ENCODE data around the gene CC2D1A. TPM values are rescaled to one million over a fixed set of nuclear protein-coding genes. Genes with fewer than 3 reads are reported as not detected.

CC2D1A gene
- total RNA-seq, 4 donors from 2014 or later: 29.3 to 36.4 (median 31.3) TPM

- Histone ChIP-seq H3K4me1 (peaks cover 14% of the 10 kb centered on the region in 2 donors), H3K36me3 (peaks cover 0 to 8% of the 10 kb centered on the region in 2 donors), H3K9me3 (no peaks in the 10 kb centered on the region), H3K27me3 (no peaks in the 10 kb centered on the region), H3K27ac (no peak overlapping the region), H3K4me3 (replicated peaks in 1 of 3) (peak overlapping the region in 2 of 3 donors; percentile 33 to 91)
- DNase-seq: no peak
- TF ChIP-seq, protein P1, sequence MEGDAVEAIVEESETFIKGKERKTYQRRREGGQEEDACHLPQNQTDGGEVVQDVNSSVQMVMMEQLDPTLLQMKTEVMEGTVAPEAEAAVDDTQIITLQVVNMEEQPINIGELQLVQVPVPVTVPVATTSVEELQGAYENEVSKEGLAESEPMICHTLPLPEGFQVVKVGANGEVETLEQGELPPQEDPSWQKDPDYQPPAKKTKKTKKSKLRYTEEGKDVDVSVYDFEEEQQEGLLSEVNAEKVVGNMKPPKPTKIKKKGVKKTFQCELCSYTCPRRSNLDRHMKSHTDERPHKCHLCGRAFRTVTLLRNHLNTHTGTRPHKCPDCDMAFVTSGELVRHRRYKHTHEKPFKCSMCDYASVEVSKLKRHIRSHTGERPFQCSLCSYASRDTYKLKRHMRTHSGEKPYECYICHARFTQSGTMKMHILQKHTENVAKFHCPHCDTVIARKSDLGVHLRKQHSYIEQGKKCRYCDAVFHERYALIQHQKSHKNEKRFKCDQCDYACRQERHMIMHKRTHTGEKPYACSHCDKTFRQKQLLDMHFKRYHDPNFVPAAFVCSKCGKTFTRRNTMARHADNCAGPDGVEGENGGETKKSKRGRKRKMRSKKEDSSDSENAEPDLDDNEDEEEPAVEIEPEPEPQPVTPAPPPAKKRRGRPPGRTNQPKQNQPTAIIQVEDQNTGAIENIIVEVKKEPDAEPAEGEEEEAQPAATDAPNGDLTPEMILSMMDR (IDR thresholded peaks at IDR 0.05): no peak
- no peak for TF ChIP-seq POLR2A (IDR thresholded peaks at IDR 0.05)
- intact Hi-C loops (cut with DNase I): no loop called here
- WGBS, 2 donors: 94 to 97% methylated on average over 5 of the region's 5 CpGs
These were observed 909 bp downstream of the CC2D1A start for GRCh38 chr19:13906910-13907309.

DNA sequence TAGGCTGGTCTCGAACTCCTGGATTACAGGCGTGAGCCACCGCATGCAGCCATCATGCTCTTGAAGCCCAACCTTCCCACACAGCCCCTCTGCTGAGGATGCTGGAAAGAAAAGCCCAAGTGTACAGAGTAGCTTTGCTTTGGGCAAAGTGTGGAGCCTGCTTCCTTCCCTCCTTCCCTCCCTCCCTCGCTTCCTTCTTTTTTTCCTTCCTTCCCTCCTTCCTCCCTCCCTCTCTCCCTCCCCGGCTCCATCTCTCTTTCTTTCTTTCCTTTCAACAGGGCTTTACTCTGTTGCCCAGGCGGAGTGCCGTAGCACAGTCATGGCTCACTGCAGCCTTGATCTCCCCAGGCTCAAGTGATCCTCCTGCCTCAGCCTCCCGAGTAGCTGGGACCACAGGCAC is 2.7 kb downstream of the CC2D1A start:
- TF ChIP-seq POLR2A (IDR thresholded peaks at IDR 0.05): no peak
- TF ChIP-seq, protein P1 (IDR thresholded peaks at IDR 0.05): no peak
- no peaks in the 10 kb centered on the region for H3K9me3 ChIP-seq
- peaks cover 15 to 23% of the 10 kb centered on the region in 2 donors for H3K36me3 ChIP-seq
- H3K4me3 ChIP-seq (replicated peaks in 1 of 3): no peak overlapping the region
- intact Hi-C loops (cut with DNase I): no loop called here
- no peak overlapping the region for H3K27ac ChIP-seq
- 92 to 94% methylated on average over 8 of the region's 8 CpGs for WGBS, 2 donors
- DNase-seq: no peak
- H3K27me3 ChIP-seq: no peaks in the 10 kb centered on the region
- H3K4me1 ChIP-seq: peaks cover 14% of the 10 kb centered on the region in 2 donors

DNA sequence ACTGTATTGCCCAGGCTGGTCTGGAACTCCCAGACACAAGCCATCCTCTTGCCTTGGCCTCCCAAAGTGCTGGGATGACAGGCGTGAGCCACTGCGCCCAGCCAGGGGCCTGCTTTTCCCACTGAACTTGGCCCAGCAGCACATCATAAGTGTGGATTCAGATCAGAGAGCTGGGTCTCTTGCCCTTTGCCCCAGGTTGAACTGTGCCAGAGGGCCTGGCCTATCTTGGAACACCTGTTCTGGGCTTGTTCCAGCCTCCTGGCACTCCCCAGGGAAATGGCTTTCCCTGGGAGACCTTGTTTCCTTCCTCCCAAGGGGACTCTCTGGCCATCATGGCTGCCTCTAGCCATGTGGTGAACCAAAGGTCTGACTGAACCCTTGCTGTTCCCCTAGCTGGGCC is 3.4 kb downstream of the CC2D1A start:
- no peak for DNase-seq
- intact Hi-C loops (cut with DNase I): no loop called here
- Histone ChIP-seq H3K36me3 (peaks cover 18 to 28% of the 10 kb centered on the region in 2 donors), H3K4me3 (replicated peaks in 1 of 3) (no peak overlapping the region), H3K9me3 (no peaks in the 10 kb centered on the region), H3K27ac (no peak overlapping the region), H3K4me1 (peaks cover 14% of the 10 kb centered on the region in 2 donors), H3K27me3 (no peaks in the 10 kb centered on the region)
- 100% methylated on average over 2 of the region's 2 CpGs for WGBS, 2 donors
- TF ChIP-seq, protein P1 (IDR thresholded peaks at IDR 0.05): no peak
- no peak for TF ChIP-seq POLR2A (IDR thresholded peaks at IDR 0.05)

DNA sequence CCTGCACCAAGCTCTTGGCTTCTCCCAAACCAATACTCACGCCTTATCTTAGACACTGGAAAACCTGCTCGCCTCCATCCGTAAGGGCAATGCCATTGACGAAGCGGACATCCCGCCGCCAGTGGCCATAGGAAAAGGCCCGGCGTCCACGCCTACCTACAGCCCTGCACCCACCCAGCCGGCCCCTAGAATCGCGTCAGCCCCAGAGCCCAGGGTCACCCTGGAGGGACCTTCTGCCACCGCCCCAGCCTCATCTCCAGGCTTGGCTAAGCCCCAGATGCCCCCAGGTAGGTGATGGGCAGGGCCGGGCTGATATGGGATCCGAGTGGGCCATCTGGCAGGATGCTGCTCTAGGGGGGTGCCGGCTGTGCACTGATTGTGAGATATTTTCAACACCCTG is 7.4 kb downstream of the CC2D1A start:
- Histone ChIP-seq H3K4me3 (replicated peaks in 1 of 3) (no peak overlapping the region), H3K27me3 (no peaks in the 10 kb centered on the region), H3K27ac (no peak overlapping the region), H3K9me3 (no peaks in the 10 kb centered on the region), H3K36me3 (peaks cover 37 to 49% of the 10 kb centered on the region in 2 donors), H3K4me1 (no peaks in the 10 kb centered on the region)
- intact Hi-C loops (cut with DNase I): no loop called here
- 96% methylated on average over 12 to 15 of the region's 17 CpGs for WGBS, 2 donors
- TF ChIP-seq POLR2A (IDR thresholded peaks at IDR 0.05): no peak
- TF ChIP-seq, protein P1 (IDR thresholded peaks at IDR 0.05): no peak
- DNase-seq: no peak

DNA sequence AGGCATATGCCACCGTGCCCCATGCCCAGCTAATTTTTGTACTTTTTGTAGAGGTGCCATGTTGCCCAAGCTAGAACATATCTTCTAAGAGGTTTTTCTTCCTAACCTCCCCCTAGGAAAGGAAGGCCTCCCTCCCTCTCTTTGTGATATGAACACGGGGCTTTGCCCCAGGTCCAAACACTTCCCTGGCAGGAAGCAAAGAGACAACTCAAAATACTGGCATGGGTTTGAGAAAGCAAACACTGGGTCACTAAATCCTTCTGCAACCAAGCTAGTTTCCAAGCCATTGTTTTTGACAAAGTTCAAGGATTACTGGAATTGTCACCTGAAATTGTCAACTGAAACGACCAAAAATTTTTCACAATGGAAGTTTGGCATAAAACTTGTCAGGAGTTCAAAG is 8.8 kb downstream of the CC2D1A start:
- H3K9me3 ChIP-seq: no peaks in the 10 kb centered on the region
- peaks cover 43 to 59% of the 10 kb centered on the region in 2 donors for H3K36me3 ChIP-seq

More for the DNA sequence above, 8.8 kb downstream of the CC2D1A start:
- no peaks in the 10 kb centered on the region for H3K27me3 ChIP-seq
- intact Hi-C loops (cut with DNase I): no loop called here
- TF ChIP-seq, protein P1 (IDR thresholded peaks at IDR 0.05): no peak
- no peak for TF ChIP-seq POLR2A (IDR thresholded peaks at IDR 0.05)
- no peak overlapping the region for H3K27ac ChIP-seq
- no peak for DNase-seq
- H3K4me3 ChIP-seq (replicated peaks in 1 of 3): no peak overlapping the region
- WGBS, 2 donors: 89 to 91% methylated on average over 3 of the region's 3 CpGs
- no peaks in the 10 kb centered on the region for H3K4me1 ChIP-seq
